HG03066 (cell line): ENCODE measurements around the gene MARCKS.
"Not testable (repeated sequence)": the region's sequence is repeated elsewhere in the genome, so short reads cannot be mapped to it uniquely, and the experiment has no call there.

Source experiments
- ATAC-seq: cut with Tn5 transposase; IDR thresholded peaks from one replicate; pipeline ENCODE4 v1.9.1; 2021; ENCODE audit warnings: low read depth; ENCODE audit not compliant: unreplicated experiment

The MARCKS gene

DNA sequence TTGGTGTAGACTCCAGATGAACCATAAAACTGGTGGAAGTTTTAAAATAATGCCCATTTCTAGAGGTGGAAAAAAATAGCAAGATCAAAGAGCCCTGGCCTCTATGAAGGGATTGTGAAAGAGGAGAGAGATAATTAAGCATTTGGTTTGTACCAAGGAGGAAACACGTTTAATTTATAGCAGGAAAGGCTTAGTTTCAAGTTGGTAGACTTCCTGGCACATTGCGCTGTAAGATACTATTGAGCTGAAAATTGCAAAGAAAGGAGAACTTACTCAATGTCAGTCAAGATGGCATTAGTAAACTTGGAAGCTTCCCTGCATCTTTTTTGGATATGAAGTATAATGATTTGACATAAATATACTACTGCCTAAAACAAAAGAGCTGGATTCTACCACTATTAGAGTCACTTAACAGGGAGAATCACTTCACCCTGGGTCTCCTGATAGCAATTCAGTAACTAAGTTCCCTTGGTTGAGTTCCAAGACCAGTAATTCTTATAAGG, 24.4 kb downstream of the MARCKS start:
- no peak for ATAC-seq

- ATAC-seq = no peak
Measured at GRCh38 chr6:113882336-113883022, 25.3 kb downstream of the MARCKS start.

DNA sequence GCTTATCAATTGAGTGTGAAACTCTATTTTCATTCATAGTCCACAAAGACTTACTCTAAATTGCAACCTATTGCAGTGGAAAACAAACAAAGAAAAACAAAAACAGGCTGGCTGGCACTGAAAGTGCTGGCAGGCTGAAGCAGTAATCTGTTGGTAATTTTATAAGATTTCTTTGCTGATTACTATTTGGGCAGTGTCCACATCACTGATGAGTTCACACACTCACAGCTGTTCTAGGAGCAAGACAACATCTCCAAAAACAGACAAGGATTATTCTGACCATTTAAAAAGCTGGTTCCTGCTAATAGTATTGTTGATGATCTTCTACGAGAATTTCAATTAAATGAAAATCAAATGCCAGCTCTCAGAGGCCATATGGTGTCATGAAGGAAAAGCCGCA, 26.9 kb downstream of the MARCKS start:
- no peak for ATAC-seq

GRCh38 chr6:113886512-113886911, 29.4 kb downstream of the MARCKS start:
- no peak for ATAC-seq

- no peak for ATAC-seq
Measured at GRCh38 chr6:113888493-113888892, 31.3 kb downstream of the MARCKS start.

GRCh38 chr6:113888956-113889630, 31.9 kb downstream of the MARCKS start:
- no peak for ATAC-seq

DNA sequence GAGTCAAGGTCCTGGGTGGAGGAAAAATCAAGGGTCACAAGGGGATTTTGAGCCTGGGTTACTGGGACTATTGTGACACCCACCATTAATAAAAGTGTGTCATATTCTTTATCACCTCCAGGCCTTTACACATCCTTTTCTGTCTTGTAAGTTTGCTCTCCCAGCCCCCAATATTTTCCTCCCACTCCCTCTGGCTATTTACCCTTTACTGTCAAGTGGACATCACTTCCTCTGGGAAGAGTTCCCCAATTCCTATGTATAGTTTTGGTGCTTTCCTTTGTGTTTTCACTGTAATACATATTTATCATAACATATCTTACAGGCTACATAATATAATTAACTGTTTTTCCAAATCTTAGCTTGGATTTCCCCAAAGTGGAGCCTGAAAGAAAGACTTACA, 36.3 kb downstream of the MARCKS start:
- no peak for ATAC-seq

- ATAC-seq = no peak
Measured at GRCh38 chr6:113893866-113894265, 36.7 kb downstream of the MARCKS start.

GRCh38 chr6:113894712-113895674, 37.8 kb downstream of the MARCKS start:
- ATAC-seq = no peak

- ATAC-seq = no peak
Measured at GRCh38 chr6:113901482-113901881, 44.3 kb downstream of the MARCKS start.

- ATAC-seq = no peak
Measured at GRCh38 chr6:113903666-113904330, 46.7 kb downstream of the MARCKS start.

GRCh38 chr6:113907102-113907815, 50.1 kb downstream of the MARCKS start:
- ATAC-seq = no peak

- no peak for ATAC-seq
Measured at GRCh38 chr6:113908801-113909200, 51.7 kb downstream of the MARCKS start.

DNA sequence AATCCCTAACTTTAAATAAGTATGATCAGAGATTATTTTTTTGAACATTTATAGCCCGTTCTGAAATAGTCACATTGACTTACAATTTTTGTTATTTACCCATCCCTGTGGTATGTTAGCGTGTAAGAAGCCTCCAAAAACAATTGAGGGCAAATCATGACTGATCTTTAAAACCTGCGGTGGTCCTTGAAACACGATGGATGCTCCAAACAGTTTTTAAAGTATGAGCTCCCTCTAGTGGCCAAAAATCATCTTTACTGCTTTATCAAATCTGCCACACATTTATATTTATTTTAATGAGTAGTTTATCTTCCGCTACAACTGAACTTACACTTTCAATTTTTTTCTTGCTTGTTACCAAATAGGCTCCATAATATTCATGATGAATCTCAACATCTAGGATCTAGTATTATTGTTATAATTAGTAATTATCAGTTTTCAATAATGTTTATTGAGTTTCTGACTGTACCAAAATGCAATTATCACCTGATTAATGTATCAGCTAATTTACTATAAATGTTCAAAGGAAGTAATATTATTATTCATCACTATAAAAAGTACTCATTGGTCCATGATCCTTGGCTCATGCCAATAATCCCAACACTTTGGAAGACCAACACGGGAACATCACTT, 52.2 kb downstream of the MARCKS start:
- no peak for ATAC-seq

GRCh38 chr6:113910285-113910684, 53.1 kb downstream of the MARCKS start:
- not testable (repeated sequence) for ATAC-seq
